ENCODE results near the gene DVL3. TPM values are rescaled to one million over a fixed set of nuclear protein-coding genes. Genes with fewer than 3 reads are reported as not detected.

Gene DVL3
- total RNA-seq, 1 donor from 2014 or later: 63.5 TPM

DNA sequence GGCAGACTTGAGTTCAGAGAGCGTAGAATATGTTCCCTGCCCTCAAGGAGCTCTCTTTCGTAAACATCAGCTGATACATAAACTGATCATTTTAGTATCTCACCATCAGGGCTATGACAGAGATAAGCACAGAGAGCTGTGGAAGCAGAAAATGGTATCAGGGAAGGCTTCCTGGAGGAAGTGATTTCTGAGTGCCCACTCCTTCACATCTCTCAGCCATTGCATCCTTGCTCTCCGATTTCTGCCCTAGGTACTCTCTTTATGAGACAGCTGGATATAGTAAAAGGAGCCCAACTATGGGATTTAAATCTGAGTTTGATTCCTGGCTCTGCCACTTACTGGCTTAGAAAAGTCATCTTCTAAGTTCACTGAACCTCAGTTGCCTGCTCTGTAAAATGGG is 10.4 kb downstream of the DVL3 start:
- no peak for DNase-seq
- Histone ChIP-seq H3K4me1 (peaks cover 43% of the 10 kb centered on the region), H3K4me3 (no peak overlapping the region), H3K27ac (replicated peaks) (no peak overlapping the region), H3K27me3 (ENCODE audit: low read depth) (no peaks in the 10 kb centered on the region), H3K36me3 (peaks cover 74% of the 10 kb centered on the region), H3K9me3 (replicated peaks) (no peaks in the 10 kb centered on the region)
- intact Hi-C loops (cut with micrococcal nuclease): no loop called here
- TF ChIP-seq, protein P1, sequence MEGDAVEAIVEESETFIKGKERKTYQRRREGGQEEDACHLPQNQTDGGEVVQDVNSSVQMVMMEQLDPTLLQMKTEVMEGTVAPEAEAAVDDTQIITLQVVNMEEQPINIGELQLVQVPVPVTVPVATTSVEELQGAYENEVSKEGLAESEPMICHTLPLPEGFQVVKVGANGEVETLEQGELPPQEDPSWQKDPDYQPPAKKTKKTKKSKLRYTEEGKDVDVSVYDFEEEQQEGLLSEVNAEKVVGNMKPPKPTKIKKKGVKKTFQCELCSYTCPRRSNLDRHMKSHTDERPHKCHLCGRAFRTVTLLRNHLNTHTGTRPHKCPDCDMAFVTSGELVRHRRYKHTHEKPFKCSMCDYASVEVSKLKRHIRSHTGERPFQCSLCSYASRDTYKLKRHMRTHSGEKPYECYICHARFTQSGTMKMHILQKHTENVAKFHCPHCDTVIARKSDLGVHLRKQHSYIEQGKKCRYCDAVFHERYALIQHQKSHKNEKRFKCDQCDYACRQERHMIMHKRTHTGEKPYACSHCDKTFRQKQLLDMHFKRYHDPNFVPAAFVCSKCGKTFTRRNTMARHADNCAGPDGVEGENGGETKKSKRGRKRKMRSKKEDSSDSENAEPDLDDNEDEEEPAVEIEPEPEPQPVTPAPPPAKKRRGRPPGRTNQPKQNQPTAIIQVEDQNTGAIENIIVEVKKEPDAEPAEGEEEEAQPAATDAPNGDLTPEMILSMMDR (IDR thresholded peaks at IDR 0.05; ENCODE audit: borderline replicate concordance): no peak

DNA sequence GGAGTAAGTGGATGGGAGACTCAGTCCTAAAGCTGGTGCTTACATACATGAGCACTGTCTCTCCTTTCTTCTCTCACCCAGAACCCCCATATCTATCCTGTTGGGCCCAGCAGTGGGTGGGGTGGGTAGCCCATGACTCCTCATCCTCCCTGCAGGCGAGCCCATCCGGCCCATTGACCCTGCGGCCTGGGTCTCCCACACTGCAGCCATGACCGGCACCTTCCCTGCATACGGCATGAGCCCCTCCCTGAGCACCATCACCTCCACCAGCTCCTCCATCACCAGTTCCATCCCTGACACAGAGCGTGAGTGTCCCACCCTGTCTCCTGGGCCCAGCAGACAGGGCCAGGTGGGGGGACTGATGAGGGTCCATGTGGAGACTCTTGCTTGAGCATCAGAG is 11.5 kb downstream of the DVL3 start:
- Histone ChIP-seq H3K36me3 (peaks cover 85% of the 10 kb centered on the region), H3K4me1 (peaks cover 32% of the 10 kb centered on the region), H3K27ac (replicated peaks) (no peak overlapping the region), H3K9me3 (replicated peaks) (no peaks in the 10 kb centered on the region), H3K4me3 (no peak overlapping the region), H3K27me3 (ENCODE audit: low read depth) (no peaks in the 10 kb centered on the region)
- intact Hi-C loops (cut with micrococcal nuclease): no loop called here
- DNase-seq: no peak
- TF ChIP-seq, protein P1 (IDR thresholded peaks at IDR 0.05; ENCODE audit: borderline replicate concordance): no peak

DNA sequence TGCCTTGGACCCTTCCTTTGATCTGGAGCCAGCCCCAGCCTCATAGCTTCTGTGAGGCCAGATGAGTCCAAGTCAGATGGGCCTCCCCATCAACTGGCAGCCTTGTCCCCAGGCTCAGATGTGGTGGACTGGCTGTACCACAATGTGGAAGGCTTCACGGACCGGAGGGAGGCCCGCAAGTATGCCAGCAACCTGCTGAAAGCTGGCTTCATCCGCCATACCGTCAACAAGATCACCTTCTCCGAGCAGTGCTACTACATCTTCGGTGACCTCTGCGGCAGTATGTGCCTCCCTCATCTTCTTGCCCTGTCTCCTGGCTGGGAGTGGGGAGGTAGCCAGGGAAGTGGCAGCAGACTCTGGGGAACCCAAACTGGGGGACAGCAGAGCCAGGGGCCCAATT is 12.6 kb downstream of the DVL3 start:
- Histone ChIP-seq H3K9me3 (replicated peaks) (no peaks in the 10 kb centered on the region), H3K27me3 (ENCODE audit: low read depth) (no peaks in the 10 kb centered on the region), H3K4me3 (no peak overlapping the region), H3K4me1 (peaks cover 20% of the 10 kb centered on the region), H3K27ac (replicated peaks) (peak overlapping the region; percentile 5), H3K36me3 (peaks cover 96% of the 10 kb centered on the region)
- DNase-seq: no peak
- TF ChIP-seq, protein P1 (IDR thresholded peaks at IDR 0.05; ENCODE audit: borderline replicate concordance): no peak
- intact Hi-C loops (cut with micrococcal nuclease): no loop called here

DNA sequence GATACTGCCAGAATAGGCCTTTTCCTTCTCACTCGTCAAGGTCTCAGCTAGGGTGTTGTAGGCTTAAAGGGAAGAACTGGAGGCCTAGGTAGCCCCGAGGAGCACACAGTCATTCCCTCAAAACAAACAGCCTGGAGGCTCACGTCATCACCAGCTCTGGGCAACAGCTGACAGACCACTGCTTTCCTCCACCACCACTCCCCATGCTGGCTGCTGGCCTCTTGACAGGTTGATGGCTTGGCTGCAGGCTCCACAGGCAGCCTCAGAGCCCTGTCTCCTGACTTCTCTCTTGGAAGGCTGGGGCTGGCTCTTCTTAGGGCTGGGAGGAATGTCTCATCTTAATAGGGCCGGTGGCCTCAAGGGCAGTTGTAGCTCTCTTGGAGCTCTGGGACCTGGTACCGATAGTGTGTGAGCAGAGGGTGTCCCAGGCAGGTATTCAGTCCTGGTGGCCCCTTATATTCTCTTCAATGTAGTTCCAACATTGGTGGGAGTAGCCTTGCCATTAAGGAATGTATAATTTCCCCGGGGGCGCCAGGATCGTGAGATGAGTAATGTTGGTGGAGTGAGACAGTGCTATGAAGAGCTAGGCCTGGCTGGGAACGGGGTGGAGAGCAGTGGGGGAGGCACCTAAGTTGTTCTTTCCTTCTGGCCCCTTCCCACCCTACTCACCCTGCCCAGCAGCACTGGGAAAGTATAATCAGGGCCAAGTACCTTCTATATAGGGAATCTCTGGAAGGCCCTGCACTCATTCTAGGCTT is 13.4 kb downstream of the DVL3 start:
- peaks cover 93% of the 10 kb centered on the region for H3K36me3 ChIP-seq
- H3K4me3 ChIP-seq: no peak overlapping the region
- no peaks in the 10 kb centered on the region for H3K27me3 ChIP-seq (ENCODE audit: low read depth)
- H3K4me1 ChIP-seq: peaks cover 14% of the 10 kb centered on the region
- TF ChIP-seq, protein P1 (IDR thresholded peaks at IDR 0.05; ENCODE audit: borderline replicate concordance): no peak
- peak overlapping the region; percentile 5 for H3K27ac ChIP-seq (replicated peaks)
- DNase-seq: no peak
- H3K9me3 ChIP-seq (replicated peaks): no peaks in the 10 kb centered on the region
- intact Hi-C loops (cut with micrococcal nuclease): no loop called here

DNA sequence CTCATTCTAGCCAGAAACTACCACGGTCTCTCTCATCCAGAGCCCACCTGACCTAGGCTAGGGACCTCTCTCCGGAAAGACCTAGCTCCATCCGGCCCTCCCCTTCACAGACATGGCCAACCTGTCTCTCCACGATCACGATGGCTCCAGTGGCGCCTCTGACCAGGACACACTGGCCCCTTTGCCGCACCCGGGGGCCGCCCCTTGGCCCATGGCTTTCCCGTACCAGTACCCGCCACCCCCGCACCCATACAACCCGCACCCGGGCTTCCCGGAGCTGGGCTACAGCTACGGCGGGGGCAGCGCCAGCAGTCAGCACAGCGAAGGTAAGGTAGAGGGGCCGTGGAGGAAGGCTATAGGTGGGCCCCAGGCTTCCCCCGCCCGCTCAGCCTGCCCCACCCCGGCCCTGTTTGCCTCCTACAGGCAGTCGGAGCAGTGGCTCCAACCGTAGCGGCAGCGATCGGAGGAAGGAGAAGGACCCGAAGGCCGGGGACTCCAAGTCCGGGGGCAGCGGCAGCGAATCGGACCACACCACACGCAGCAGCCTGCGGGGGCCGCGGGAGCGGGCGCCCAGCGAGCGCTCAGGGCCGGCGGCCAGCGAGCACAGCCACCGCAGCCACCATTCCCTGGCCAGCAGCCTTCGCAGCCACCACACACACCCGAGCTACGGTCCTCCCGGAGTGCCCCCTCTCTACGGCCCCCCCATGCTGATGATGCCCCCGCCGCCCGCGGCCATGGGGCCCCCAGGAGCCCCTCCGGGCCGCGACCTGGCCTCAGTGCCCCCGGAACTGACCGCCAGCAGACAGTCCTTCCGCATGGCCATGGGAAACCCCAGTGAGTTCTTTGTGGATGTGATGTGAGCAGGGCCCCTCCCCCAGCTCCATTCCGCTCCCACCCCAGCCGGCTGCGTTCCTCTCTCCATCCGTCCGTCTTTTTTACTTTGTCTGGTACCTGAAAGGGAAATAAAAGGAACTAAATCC is 15.0 kb downstream of the DVL3 start:
- H3K27me3 ChIP-seq (ENCODE audit: low read depth): no peaks in the 10 kb centered on the region
- intact Hi-C loops (cut with micrococcal nuclease): no loop called here
- peaks cover 76% of the 10 kb centered on the region for H3K36me3 ChIP-seq
- H3K27ac ChIP-seq (replicated peaks): no peak overlapping the region
- no peaks in the 10 kb centered on the region for H3K9me3 ChIP-seq (replicated peaks)
- DNase-seq: no peak
- no peak overlapping the region for H3K4me3 ChIP-seq
- peaks cover 23% of the 10 kb centered on the region for H3K4me1 ChIP-seq
- TF ChIP-seq, protein P1 (IDR thresholded peaks at IDR 0.05; ENCODE audit: borderline replicate concordance): no peak
